MM.1S (cell line): Measurements from ENCODE around the gene DUOX1.

ENCODE experiments used
- DNase-seq: peaks from one replicate; pipeline ENCODE4 v3.0.0-alpha.2; 2015
- H2AFZ ChIP-seq: fragments of 300-600 bp; sonication (generic); 2 replicates; pipeline ENCODE4 v1.6.0; 2016; ENCODE audit warnings: antibody characterized with exemption, low read length
- H3F3A ChIP-seq: fragments of 300-600 bp; sonication (generic); 2 replicates; pipeline ENCODE4 v1.6.1; 2016; ENCODE audit warnings: mild to moderate bottlenecking, antibody characterized with exemption, low read length, moderate library complexity, mixed read lengths; ENCODE audit not compliant: insufficient read depth
- H3K27ac ChIP-seq: fragments of 300-600 bp; sonication (generic); 2 replicates; pipeline ENCODE4 v1.5.1; 2016; ENCODE audit warnings: mild to moderate bottlenecking, low read length
- H3K27me3 ChIP-seq: fragments of 300-600 bp; sonication (generic); replicated peaks from 2 replicates; pipeline ENCODE4 v1.6.0; 2016; ENCODE audit warnings: low read length; ENCODE audit not compliant: insufficient read depth
- H3K36me3 ChIP-seq: fragments of 300-600 bp; sonication (generic); replicated peaks from 2 replicates; pipeline ENCODE4 v1.6.1; 2016; ENCODE audit warnings: mild to moderate bottlenecking, low read length, mixed read lengths; ENCODE audit not compliant: insufficient read depth
- H3K4me1 ChIP-seq: fragments of 300-600 bp; sonication (generic); 2 replicates; pipeline ENCODE4 v1.6.1; 2016; ENCODE audit warnings: low read length, mixed read lengths
- H3K4me2 ChIP-seq: fragments of 300-600 bp; sonication (generic); 2 replicates; pipeline ENCODE4 v1.6.0; 2016; ENCODE audit warnings: low read depth, low read length
- H3K4me3 ChIP-seq: fragments of 300-600 bp; sonication (generic); 2 replicates; pipeline ENCODE4 v1.5.1; 2016; ENCODE audit warnings: low read length, mixed read lengths
- H3K79me2 ChIP-seq: fragments of 300-600 bp; sonication (generic); 2 replicates; pipeline ENCODE4 v1.6.1; 2016; ENCODE audit warnings: mixed run types, low read length, mixed read lengths
- H3K9ac ChIP-seq: fragments of 300-600 bp; sonication (generic); 2 replicates; pipeline ENCODE4 v1.6.1; 2016; ENCODE audit warnings: low read length, mixed read lengths
- H3K9me2 ChIP-seq: fragments of 300-600 bp; sonication (generic); replicated peaks from 2 replicates; pipeline ENCODE4 v1.6.1; 2016; ENCODE audit warnings: mild to moderate bottlenecking, low read length, mixed read lengths; ENCODE audit not compliant: insufficient read depth
- H3K9me3 ChIP-seq: fragments of 300-600 bp; sonication (generic); replicated peaks from 2 replicates; pipeline ENCODE4 v1.6.1; 2016; ENCODE audit warnings: mild to moderate bottlenecking, low read length, mixed read lengths; ENCODE audit not compliant: insufficient read depth
- H4K20me1 ChIP-seq: fragments of 300-600 bp; sonication (generic); 2 replicates; pipeline ENCODE4 v1.6.1; 2016; ENCODE audit warnings: mild to moderate bottlenecking, low read length, moderate library complexity, mixed read lengths; ENCODE audit not compliant: insufficient read depth
- EZH2 ChIP-seq: fragments of 300-600 bp; sonication (generic); optimal IDR thresholded peaks from 2 replicates; pipeline ENCODE3; 2017; ENCODE audit warnings: low read depth, mild to moderate bottlenecking, antibody characterized with exemption, low read length, mixed read lengths
- EZH2phosphoT487 ChIP-seq: fragments of 300-600 bp; sonication (generic); IDR thresholded peaks from 2 replicates; pipeline ENCODE4 v1.6.1; 2018; ENCODE audit warnings: antibody characterized with exemption, low read length
- TF ChIP-seq, protein P1 (sequence below): fragments of 300-600 bp; sonication (generic); IDR thresholded peaks from 2 replicates; pipeline ENCODE4 v1.5.1; 2016; ENCODE audit warnings: antibody characterized with exemption, low read length, mixed read lengths

DUOX1 gene

DNA sequence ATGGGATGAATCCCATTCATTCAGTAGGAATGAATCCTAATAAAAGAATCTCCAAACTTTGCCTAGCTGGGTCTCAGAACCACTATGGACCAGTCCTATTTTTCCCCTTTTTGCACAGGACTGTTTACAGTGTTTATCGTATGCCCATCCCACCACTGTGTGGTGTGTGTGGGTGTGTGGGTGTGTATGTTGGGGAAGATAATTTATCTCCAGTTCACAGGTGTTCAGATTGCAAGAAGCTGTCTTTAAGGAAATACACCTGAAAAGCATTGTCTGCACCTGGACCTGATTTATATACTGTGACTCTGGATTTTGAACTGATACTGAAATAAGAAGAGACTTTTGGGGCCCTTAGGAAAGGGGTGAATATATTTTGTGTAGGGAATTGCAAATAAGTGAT is 82.7 kb downstream of the DUOX1 start:
- H3K9me3 ChIP-seq: no peaks in the 10 kb centered on the region
- H3F3A ChIP-seq: no peaks in the 10 kb centered on the region
- H3K9me2 ChIP-seq: no peaks in the 10 kb centered on the region
- H3K4me2 ChIP-seq: no peak overlapping the region
- no peak overlapping the region for H2AFZ ChIP-seq
- no peaks in the 10 kb centered on the region for H3K36me3 ChIP-seq
- H4K20me1 ChIP-seq: no peaks in the 10 kb centered on the region; the same call in 1 of the 2 replicates
- no peak overlapping the region for H3K27ac ChIP-seq
- H3K79me2 ChIP-seq: no peaks in the 10 kb centered on the region
- no peak for DNase-seq
- no peak for TF ChIP-seq EZH2phosphoT487
- no peak for TF ChIP-seq EZH2
- TF ChIP-seq, protein P1, sequence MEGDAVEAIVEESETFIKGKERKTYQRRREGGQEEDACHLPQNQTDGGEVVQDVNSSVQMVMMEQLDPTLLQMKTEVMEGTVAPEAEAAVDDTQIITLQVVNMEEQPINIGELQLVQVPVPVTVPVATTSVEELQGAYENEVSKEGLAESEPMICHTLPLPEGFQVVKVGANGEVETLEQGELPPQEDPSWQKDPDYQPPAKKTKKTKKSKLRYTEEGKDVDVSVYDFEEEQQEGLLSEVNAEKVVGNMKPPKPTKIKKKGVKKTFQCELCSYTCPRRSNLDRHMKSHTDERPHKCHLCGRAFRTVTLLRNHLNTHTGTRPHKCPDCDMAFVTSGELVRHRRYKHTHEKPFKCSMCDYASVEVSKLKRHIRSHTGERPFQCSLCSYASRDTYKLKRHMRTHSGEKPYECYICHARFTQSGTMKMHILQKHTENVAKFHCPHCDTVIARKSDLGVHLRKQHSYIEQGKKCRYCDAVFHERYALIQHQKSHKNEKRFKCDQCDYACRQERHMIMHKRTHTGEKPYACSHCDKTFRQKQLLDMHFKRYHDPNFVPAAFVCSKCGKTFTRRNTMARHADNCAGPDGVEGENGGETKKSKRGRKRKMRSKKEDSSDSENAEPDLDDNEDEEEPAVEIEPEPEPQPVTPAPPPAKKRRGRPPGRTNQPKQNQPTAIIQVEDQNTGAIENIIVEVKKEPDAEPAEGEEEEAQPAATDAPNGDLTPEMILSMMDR: no peak
- no peaks in the 10 kb centered on the region for H3K27me3 ChIP-seq
- no peaks in the 10 kb centered on the region for H3K4me1 ChIP-seq
- no peak overlapping the region for H3K4me3 ChIP-seq
- H3K9ac ChIP-seq: no peak overlapping the region
